Measurements from ENCODE around the gene TNS3. TPM values are rescaled to one million over a fixed set of nuclear protein-coding genes. Genes with fewer than 3 reads are reported as not detected.

TNS3 gene
- polyA plus RNA-seq, 1 of the 3 experiments (the other 2 are of a cell fraction), result 72.3 TPM

GRCh38 chr7:47580811-47581331, 1.0 kb downstream of the TNS3 start:
- POLR2A ChIA-PET, result no interaction called here
- Histone ChIP-seq H3K4me1 (ENCODE audit: control insufficient read depth in 1 of 2, insufficient read depth in 2 of 2, low read depth in 1 of 2, low read length in 1 of 2) (peaks cover 6 to 27% of the 10 kb centered on the region in 2 experiments; a peak in 3 of 4 replicates), H3K27ac (ENCODE audit: low read depth in 2 of 2, low read length in 1 of 2) (peak overlapping the region; percentile 66 to 77), H3K4me2 (peak overlapping the region; percentile 91), H3K27me3 (ENCODE audit: insufficient read depth) (no peaks in the 10 kb centered on the region), H3F3A (replicated peaks; ENCODE audit: insufficient read depth) (peaks cover 3% of the 10 kb centered on the region), H3K9ac (peak overlapping the region; percentile 98), H4K20me1 (ENCODE audit: insufficient read depth) (no peaks in the 10 kb centered on the region), H2AFZ (ENCODE audit: low read depth) (no peak overlapping the region), H3K36me3 (replicated peaks in 1 of 2; ENCODE audit: control insufficient read depth in 1 of 2, insufficient read depth in 2 of 2, low read length in 1 of 2) (peaks cover 10 to 22% of the 10 kb centered on the region in 2 experiments), H3K9me2 (no peaks in the 10 kb centered on the region), H3K79me2 (ENCODE audit: insufficient read depth) (peaks cover 60% of the 10 kb centered on the region), H3K4me3 (ENCODE audit: low read depth in 2 of 2, low read length in 1 of 2) (peak overlapping the region; percentile 78 to 88), H3K9me3 (no peaks in the 10 kb centered on the region)
- no peak for DNase-seq
- CTCF ChIA-PET, result interaction anchor here (0.9 to 1.0 kb wide), 2 partner anchors 9 to 46 kb away, joined by 4 read pairs; no protein-coding TSS in a partner anchor
- TF ChIP-seq SMC3 (IDR thresholded peaks at IDR 0.05; ENCODE audit: low read depth, low read length) (no peak), TAF1 (IDR thresholded peaks at IDR 0.05; ENCODE audit: borderline replicate concordance, low read depth, low read length) (no peak), RFX5 (IDR thresholded peaks at IDR 0.05; ENCODE audit: low read length) (no peak), USF2 (IDR thresholded peaks at IDR 0.05; ENCODE audit: borderline replicate concordance, low read depth, low read length) (no peak), TEAD4 (IDR thresholded peaks at IDR 0.05; ENCODE audit: borderline replicate concordance, insufficient read depth) (no peak), SIN3A (IDR thresholded peaks at IDR 0.05; ENCODE audit: borderline replicate concordance, low read depth, low read length) (peak; percentile 66; the same call in 1 of the 2 replicates), POLR2AphosphoS5 (IDR thresholded peaks at IDR 0.05; ENCODE audit: low read depth, low read length) (no peak), EZH2phosphoT487 (IDR thresholded peaks at IDR 0.05; ENCODE audit: borderline replicate concordance, low read depth) (no peak)
- TF ChIP-seq, protein P1, sequence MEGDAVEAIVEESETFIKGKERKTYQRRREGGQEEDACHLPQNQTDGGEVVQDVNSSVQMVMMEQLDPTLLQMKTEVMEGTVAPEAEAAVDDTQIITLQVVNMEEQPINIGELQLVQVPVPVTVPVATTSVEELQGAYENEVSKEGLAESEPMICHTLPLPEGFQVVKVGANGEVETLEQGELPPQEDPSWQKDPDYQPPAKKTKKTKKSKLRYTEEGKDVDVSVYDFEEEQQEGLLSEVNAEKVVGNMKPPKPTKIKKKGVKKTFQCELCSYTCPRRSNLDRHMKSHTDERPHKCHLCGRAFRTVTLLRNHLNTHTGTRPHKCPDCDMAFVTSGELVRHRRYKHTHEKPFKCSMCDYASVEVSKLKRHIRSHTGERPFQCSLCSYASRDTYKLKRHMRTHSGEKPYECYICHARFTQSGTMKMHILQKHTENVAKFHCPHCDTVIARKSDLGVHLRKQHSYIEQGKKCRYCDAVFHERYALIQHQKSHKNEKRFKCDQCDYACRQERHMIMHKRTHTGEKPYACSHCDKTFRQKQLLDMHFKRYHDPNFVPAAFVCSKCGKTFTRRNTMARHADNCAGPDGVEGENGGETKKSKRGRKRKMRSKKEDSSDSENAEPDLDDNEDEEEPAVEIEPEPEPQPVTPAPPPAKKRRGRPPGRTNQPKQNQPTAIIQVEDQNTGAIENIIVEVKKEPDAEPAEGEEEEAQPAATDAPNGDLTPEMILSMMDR (IDR thresholded peaks at IDR 0.05), result peak; percentile 39
- 27% methylated on average over 15 of the region's 15 CpGs for WGBS (ENCODE audit: low lambda C conversion rate)

GRCh38 chr7:47580175-47580706, 1.7 kb downstream of the TNS3 start:
- Histone ChIP-seq H3K4me1 (ENCODE audit: control insufficient read depth in 1 of 2, insufficient read depth in 2 of 2, low read depth in 1 of 2, low read length in 1 of 2) (peaks cover 6 to 28% of the 10 kb centered on the region in 2 experiments; a peak in 3 of 4 replicates), H3K9me2 (no peaks in the 10 kb centered on the region), H3K79me2 (ENCODE audit: insufficient read depth) (peaks cover 66% of the 10 kb centered on the region), H2AFZ (ENCODE audit: low read depth) (no peak overlapping the region), H3K9ac (peak overlapping the region; percentile 98; the same call in 1 of the 2 replicates), H3K4me2 (peak overlapping the region; percentile 91), H3K27me3 (ENCODE audit: insufficient read depth) (no peaks in the 10 kb centered on the region), H3K36me3 (replicated peaks in 1 of 2; ENCODE audit: control insufficient read depth in 1 of 2, insufficient read depth in 2 of 2, low read length in 1 of 2) (peaks cover 10 to 22% of the 10 kb centered on the region in 2 experiments), H3K27ac (ENCODE audit: low read depth in 2 of 2, low read length in 1 of 2) (peak overlapping the region; percentile 66 to 77; a peak in 3 of 4 replicates), H3K4me3 (ENCODE audit: low read depth in 2 of 2, low read length in 1 of 2) (peak overlapping the region; percentile 78 to 88; a peak in 3 of 4 replicates), H3F3A (replicated peaks; ENCODE audit: insufficient read depth) (peaks cover 6% of the 10 kb centered on the region), H3K9me3 (no peaks in the 10 kb centered on the region), H4K20me1 (ENCODE audit: insufficient read depth) (no peaks in the 10 kb centered on the region)
- ChIA-PET CTCF (interaction anchor here (3.4 kb wide), 1 partner anchor 314 kb away, joined by 16 read pairs; no protein-coding TSS in a partner anchor), POLR2A (no interaction called here)
- 65% methylated on average over 7 of the region's 7 CpGs for WGBS (ENCODE audit: low lambda C conversion rate)
- TF ChIP-seq SIN3A (IDR thresholded peaks at IDR 0.05; ENCODE audit: borderline replicate concordance, low read depth, low read length) (no peak), NRF1 (IDR thresholded peaks at IDR 0.05; ENCODE audit: low read depth, low read length) (no peak), MXI1 (IDR thresholded peaks at IDR 0.05; ENCODE audit: low read depth, low read length) (no peak), TEAD4 (IDR thresholded peaks at IDR 0.05; ENCODE audit: borderline replicate concordance, insufficient read depth) (no peak), NFIC (IDR thresholded peaks at IDR 0.05; ENCODE audit: borderline replicate concordance) (no peak)
- DNase-seq, result no peak

All from SK-N-SH (cell line).